Femur (tissue), 1 donor: Measurements from ENCODE around the gene CDCA7L.

ENCODE experiments used
- DNase-seq: peaks from one replicate; pipeline ENCODE4 v3.0.0-alpha.2; 2017

CDCA7L gene, protein sequence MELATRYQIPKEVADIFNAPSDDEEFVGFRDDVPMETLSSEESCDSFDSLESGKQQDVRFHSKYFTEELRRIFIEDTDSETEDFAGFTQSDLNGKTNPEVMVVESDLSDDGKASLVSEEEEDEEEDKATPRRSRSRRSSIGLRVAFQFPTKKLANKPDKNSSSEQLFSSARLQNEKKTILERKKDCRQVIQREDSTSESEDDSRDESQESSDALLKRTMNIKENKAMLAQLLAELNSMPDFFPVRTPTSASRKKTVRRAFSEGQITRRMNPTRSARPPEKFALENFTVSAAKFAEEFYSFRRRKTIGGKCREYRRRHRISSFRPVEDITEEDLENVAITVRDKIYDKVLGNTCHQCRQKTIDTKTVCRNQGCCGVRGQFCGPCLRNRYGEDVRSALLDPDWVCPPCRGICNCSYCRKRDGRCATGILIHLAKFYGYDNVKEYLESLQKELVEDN

DNA sequence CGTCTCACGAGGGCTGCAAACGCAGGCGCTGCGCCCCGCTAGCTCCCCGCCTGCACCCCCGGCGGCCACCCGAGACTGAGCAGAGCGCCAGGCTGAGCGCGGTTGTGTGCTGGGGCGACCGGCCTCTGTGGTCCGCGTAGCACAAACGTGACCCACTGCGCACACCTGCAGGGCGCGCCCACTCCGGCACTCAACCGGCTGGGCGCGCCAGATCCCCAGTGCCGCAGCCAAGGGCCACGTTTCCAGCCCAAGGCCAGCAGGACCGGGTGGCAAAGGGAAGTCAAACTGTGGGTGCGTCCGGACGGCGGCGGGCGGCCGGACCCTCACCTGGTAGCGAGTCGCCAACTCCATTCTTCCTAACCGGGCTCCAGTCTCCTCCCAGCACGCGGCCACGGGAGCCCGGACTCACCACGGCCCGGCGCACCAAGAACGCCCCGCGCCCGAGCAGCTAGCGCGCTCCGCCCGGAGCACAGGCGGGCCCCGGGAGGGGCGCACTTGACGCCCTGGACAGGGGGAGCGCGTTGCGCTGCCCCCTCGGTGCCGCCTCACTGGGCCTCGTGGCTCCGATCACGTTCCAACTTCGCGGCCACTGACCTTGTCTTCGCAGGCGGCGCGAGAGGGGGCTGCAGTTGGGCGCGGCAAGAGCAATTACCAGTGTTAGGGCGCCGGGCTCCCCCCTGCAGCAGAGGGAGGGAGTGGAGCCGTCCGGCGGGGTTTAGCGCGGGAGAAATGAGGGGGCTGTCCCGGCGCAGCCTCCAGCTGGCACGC, at the start of gene CDCA7L:
TSS of gene CDCA7L (minus strand) at position 446 of the 768 bp plus-strand sequence. CDS start at position 351, 95 bp downstream.
- peak; percentile 80 for DNase-seq

- DNase-seq = no peak
Observed at GRCh38 chr7:21986096-21986495, 40.4 kb upstream of the CDCA7L start.

- DNase-seq = no peak
Observed at GRCh38 chr7:21984042-21984441, 38.3 kb upstream of the CDCA7L start.

DNA sequence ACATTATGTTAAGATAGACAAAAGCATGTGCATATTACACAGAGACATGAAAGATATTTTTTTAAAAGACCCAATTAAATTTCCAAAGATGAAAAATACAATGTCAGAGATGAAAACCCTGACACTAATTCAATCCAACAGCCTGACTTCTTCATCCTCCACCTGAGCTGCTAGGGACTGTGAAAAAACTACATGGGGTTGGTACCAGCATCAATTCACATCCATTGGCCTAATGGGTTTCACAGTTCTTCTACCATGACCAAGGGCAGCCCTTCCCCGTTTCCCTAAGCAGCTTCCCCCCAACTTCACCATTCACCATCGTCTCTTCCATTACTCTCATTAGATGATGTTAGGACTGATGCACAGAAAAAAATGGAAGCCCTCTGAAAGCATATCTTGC, 37.4 kb upstream of the CDCA7L start:
- no peak for DNase-seq

GRCh38 chr7:21981524-21981923, 35.8 kb upstream of the CDCA7L start:
- no peak for DNase-seq

- DNase-seq = no peak
Observed at GRCh38 chr7:21980926-21981500, 35.3 kb upstream of the CDCA7L start.

DNA sequence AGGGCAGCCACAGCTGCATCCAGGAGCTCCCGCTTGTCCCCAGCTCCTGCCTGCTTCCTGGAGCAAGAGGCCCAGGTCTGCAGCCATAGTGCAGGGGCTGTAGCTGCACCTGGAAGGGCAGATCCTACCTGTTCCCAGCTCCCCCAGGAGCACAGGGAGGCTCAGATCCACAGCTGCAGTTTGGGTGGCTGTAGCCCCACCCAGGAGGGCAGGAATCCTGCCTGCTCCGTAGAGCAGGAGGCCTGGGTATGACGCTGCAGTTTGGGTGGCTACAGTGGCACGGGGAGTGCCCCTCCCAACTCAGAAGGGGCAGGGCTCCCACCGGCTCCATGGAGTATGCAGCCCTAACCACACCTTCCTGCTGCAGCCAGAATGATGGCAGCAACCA, 26.7 kb upstream of the CDCA7L start:
- DNase-seq = no peak

DNA sequence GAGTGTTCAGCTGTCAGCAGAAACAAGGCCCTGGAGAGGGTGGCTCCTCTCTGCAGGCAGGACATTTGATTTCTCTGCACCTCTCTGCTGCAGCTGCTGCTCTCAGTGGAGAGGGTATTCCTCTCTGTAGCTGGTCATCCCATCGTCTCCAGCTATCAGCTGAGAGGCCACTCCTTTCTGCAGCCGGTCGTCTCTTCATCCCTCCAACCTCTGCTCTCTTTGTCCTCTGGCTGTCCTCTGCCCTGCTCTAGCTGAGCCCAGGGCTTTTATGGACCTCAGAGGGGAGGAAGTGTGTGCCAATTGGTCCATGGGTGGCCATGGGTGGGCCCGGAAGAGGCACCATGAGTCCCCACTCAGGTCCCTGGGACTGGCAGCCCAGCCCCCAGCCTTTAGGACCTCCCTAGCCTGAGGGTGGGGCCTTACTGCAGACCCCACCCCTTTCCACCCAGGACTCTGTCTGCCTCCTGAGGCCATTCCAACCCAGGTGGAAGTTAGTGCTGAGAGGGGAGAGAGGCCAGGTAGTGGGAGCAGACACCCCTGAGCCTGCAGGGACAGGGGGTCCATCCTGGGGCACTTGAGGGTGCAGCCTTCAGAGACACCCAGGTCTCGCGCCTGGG, 26.2 kb upstream of the CDCA7L start:
- DNase-seq = no peak

DNA sequence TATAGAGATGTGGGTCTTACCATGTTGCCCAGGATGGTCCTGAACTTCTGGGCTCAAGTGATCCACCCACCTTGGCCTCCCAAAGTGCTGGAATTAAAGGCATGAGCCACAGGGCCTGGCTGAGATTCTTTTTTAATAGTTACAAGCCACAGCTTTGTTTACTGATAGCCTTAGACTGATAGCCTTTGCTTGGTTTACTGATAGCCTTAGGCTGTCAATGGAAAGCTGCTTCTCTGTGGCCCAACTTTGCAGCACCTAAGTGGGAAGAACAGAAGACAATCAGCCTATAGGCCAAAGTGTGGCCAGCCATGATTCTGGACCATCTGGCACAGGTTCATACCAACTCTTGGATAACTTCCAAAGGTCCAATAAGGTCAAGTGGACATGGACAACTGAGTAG, 24.1 kb upstream of the CDCA7L start:
- no peak for DNase-seq

- DNase-seq = no peak
Observed at GRCh38 chr7:21967598-21968003, 21.9 kb upstream of the CDCA7L start.

- DNase-seq = no peak
Observed at GRCh38 chr7:21966271-21966670, 20.6 kb upstream of the CDCA7L start.

DNA sequence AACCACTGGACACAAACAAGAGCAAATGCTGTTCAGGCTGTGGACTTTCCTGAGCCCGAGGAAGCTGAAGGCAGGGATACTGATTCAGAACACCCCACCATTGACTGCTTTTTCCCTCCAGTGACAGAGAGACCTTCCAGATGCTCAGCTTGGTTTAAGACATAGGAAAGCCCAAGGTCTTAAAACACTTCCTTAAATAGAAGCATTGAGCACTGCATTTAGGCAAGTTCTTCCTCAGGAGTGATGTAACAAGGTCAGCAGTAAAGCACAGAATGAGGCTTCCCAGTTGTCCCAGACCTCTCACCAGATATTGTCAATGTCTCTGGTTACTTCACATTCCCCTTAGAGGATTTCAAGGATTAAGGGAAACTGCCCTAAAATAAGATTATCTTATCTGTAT, 19.6 kb upstream of the CDCA7L start:
- DNase-seq = no peak

GRCh38 chr7:21962677-21963076, 17.0 kb upstream of the CDCA7L start:
- no peak for DNase-seq

- DNase-seq = no peak
Observed at GRCh38 chr7:21960922-21961321, 15.2 kb upstream of the CDCA7L start.

GRCh38 chr7:21959387-21959776, 13.7 kb upstream of the CDCA7L start:
- DNase-seq = no peak

GRCh38 chr7:21953781-21954180, 8.1 kb upstream of the CDCA7L start:
- DNase-seq = no peak

GRCh38 chr7:21948887-21949540, 3.3 kb upstream of the CDCA7L start:
- DNase-seq = no peak

DNA sequence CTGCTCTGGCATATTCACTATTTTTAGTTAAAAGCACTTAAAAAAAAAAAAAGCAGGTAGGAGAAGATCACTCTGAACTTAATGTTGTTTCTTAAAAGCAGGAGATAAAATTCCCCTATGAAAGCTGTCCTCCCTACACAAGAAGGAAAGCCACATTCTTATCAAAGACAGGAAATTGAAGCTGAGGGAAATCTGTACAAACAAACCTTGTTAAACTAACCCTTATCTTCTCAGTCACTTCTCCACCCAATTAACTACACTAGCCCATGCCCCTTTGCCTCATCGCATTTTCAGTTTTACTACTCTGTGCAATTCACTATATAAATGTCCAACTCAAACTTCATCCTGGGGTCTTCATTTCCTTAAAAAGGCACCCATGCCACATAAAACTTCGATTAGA, 2.7 kb upstream of the CDCA7L start:
- no peak for DNase-seq

- no peak for DNase-seq
Observed at GRCh38 chr7:21947946-21948345, 2.2 kb upstream of the CDCA7L start.

DNA sequence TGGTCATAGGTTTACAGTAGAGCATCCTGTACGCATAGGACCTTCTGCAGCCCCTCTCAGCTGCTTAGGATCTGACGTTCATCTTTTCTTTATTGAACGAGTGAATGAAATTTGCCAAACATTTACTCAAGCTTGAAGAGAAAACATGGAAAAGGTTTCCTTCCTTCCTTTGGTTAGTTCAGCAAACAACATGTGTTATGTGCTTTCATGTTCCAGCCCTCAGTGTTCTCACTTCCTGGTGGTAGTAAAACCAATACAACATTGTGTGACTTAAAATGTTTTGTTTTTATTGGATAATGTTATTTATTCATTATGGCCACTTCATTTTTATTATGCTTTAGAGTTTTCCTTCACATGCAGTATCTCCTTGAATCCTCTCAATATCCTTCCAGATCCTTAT, 1.4 kb upstream of the CDCA7L start:
- no peak for DNase-seq

GRCh38 chr7:21946222-21946709, 567 bp upstream of the CDCA7L start:
- DNase-seq = no peak

GRCh38 chr7:21944616-21945453, 864 bp downstream of the CDCA7L start:
- DNase-seq = peak; percentile 26
